Stomach (tissue), 9 donors: ENCODE data around the gene ITIH3. TPM values are rescaled to one million over a fixed set of nuclear protein-coding genes. Genes with fewer than 3 reads are reported as not detected.

Experiments
- DNase-seq, 2 donors: peaks; one replicate each; pipeline versions ENCODE4 v3.0.0 to v3.0.0-alpha.2; 2013 to 2019
- H3K27ac ChIP-seq, 5 donors: fragments of 200-600 bp in 4 of 5; sonication (generic) in 4 of 5; one replicate each; pipeline ENCODE4 v1.5.1; 2013 to 2019; ENCODE audit warnings: mild to moderate bottlenecking in 1 of 5, moderate library complexity in 1 of 5
- H3K27me3 ChIP-seq, 3 donors: fragments of 200-600 bp; sonication (generic); one replicate each; pipeline ENCODE4 v1.5.1; 2017 to 2019; ENCODE audit warnings: mixed run types in 1 of 3
- H3K36me3 ChIP-seq, 4 donors: fragments of 200-600 bp; sonication (generic); 1 replicate in 3 of 4; 2 replicates in 1 of 4; pipeline ENCODE4 v1.5.1; 2016 to 2019
- H3K4me1 ChIP-seq, 4 donors: fragments of 200-600 bp; sonication (generic); one replicate each; pipeline ENCODE4 v1.5.1; 2016 to 2019
- H3K4me3 ChIP-seq, 4 donors: fragments of 200-600 bp; sonication (generic) in 3 of 4; one replicate each; pipeline ENCODE4 v1.5.1; 2016 to 2019; ENCODE audit warnings: mild to moderate bottlenecking in 1 of 4
- H3K9me3 ChIP-seq, 4 donors: fragments of 200-600 bp; sonication (generic); one replicate each; pipeline ENCODE4 v1.5.1; 2016 to 2019
- CTCF ChIP-seq, 7 experiments: fragments of 450-650 bp in 4 of 7; fragments of 200-600 bp in 3 of 7; sonication (generic) in 3 of 7; IDR thresholded peaks; one replicate each; pipeline ENCODE4 v1.5.1; 2016 to 2019; ENCODE audit warnings: antibody characterized with exemption in 7 of 7, control low read depth in 2 of 7, mild to moderate bottlenecking in 1 of 7
- EP300 ChIP-seq: sonication (generic); formaldehyde crosslinking; IDR thresholded peaks from one replicate; pipeline ENCODE4 v1.6.1; 2017; ENCODE audit warnings: antibody characterized with exemption
- POLR2A ChIP-seq, 4 donors: fragments of 450-650 bp; IDR thresholded peaks; one replicate each; pipeline ENCODE4 v1.6.1; 2016; ENCODE audit warnings: antibody characterized with exemption in 4 of 4, control low read depth in 2 of 4, mild to moderate bottlenecking in 1 of 4, moderate library complexity in 1 of 4
- POLR2AphosphoS5 ChIP-seq, 3 donors: sonication (generic); formaldehyde crosslinking; IDR thresholded peaks; one replicate each; pipeline ENCODE4 v1.6.1; 2016; ENCODE audit warnings: antibody characterized with exemption in 3 of 3
- WGBS, 5 donors: extraction: QIAGEN DNeasy Blood & Tissue Kit in 3 of 5; methylation state at CpG; one replicate each; pipeline versions ENCODE4 v1.1.5 to v1.1.7; 2013 to 2018; 5-methylcytosine and 5-hydroxymethylcytosine counted together
- intact Hi-C: fragments of 100-400 bp; cut with DNase I; formaldehyde crosslinking; loops from one replicate; pipeline ENCODE4 v1.15.1; 2023; ENCODE audit warnings: low total_unique reads
- polyA plus RNA-seq, 3 donors: library from polyadenylated mRNA; stranded (reverse); fragments of 200-250 nt; gene quantifications; one replicate each; pipeline ENCODE4 v1.2.3, GENCODE V29; 2013
- total RNA-seq, 5 donors: library from RNA; depleted of rRNA; stranded (reverse); fragments of >200 nt; gene quantifications; one replicate each; pipeline versions ENCODE4 v1.1.0 to v1.2.3, GENCODE V29; 2014 to 2016
- donor health status: healthy with polysubstance abuse.
- donor health status: Bipolar disorder and iron deficiency.
- donor health status: healthy.

Gene ITIH3
- total and polyA plus RNA-seq, 8 donors = 0.19 to 210 (median 6.4) TPM; not detected in 2

- H3K36me3 ChIP-seq = peaks cover 14 to 81% (median 68%) of the 10 kb centered on the region in 4 donors
- H3K9me3 ChIP-seq = no peaks in the 10 kb centered on the region
- no peak overlapping the region for H3K27ac ChIP-seq
- WGBS, 5 donors = 86 to 88% (median 88%) methylated on average over 23 of the region's 23 CpGs
- no peak for TF ChIP-seq EP300
- TF ChIP-seq POLR2A (IDR thresholded peaks at IDR 0.05) = no peak
- TF ChIP-seq POLR2AphosphoS5 (IDR thresholded peaks at IDR 0.05) = no peak
- no peak for TF ChIP-seq CTCF (IDR thresholded peaks at IDR 0.05)
- peaks cover 13 to 38% (median 31%) of the 10 kb centered on the region in 4 donors for H3K4me1 ChIP-seq
- DNase-seq = no peak
- H3K27me3 ChIP-seq = no peaks in the 10 kb centered on the region
- intact Hi-C loops = no loop called here
- no peak overlapping the region for H3K4me3 ChIP-seq
Observed at GRCh38 chr3:52839892-52840545, 45.4 kb downstream of the ITIH3 start.

GRCh38 chr3:52841211-52841980 lies 46.8 kb downstream of the ITIH3 start:
- Histone ChIP-seq H3K4me1 (peaks cover 26 to 51% (median 35%) of the 10 kb centered on the region in 4 donors), H3K36me3 (peaks cover 6 to 67% (median 56%) of the 10 kb centered on the region in 4 donors), H3K9me3 (no peaks in the 10 kb centered on the region), H3K4me3 (no peak overlapping the region), H3K27me3 (no peaks in the 10 kb centered on the region), H3K27ac (no peak overlapping the region)
- TF ChIP-seq POLR2A (IDR thresholded peaks at IDR 0.05) (no peak), EP300 (no peak), CTCF (IDR thresholded peaks at IDR 0.05) (no peak), POLR2AphosphoS5 (IDR thresholded peaks at IDR 0.05) (no peak)
- intact Hi-C loops = no loop called here
- no peak for DNase-seq
- WGBS, 5 donors = 88 to 96% (median 95%) methylated on average over 9 to 12 of the region's 12 CpGs

GRCh38 chr3:52841981-52842340 lies 47.4 kb downstream of the ITIH3 start:
- Histone ChIP-seq H3K36me3 (peaks cover 5 to 65% (median 57%) of the 10 kb centered on the region in 4 donors), H3K27me3 (no peaks in the 10 kb centered on the region), H3K27ac (no peak overlapping the region), H3K4me1 (peaks cover 27 to 56% (median 38%) of the 10 kb centered on the region in 4 donors), H3K4me3 (no peak overlapping the region), H3K9me3 (no peaks in the 10 kb centered on the region)
- intact Hi-C loops = no loop called here
- no peak for TF ChIP-seq POLR2A (IDR thresholded peaks at IDR 0.05)
- no peak for TF ChIP-seq POLR2AphosphoS5 (IDR thresholded peaks at IDR 0.05)
- TF ChIP-seq CTCF (IDR thresholded peaks at IDR 0.05) = no peak
- WGBS, 5 donors = 75 to 87% (median 83%) methylated on average over 12 of the region's 12 CpGs
- no peak for DNase-seq

- 73 to 79% (median 77%) methylated on average over 6 to 7 of the region's 7 CpGs for WGBS, 5 donors
- Histone ChIP-seq H3K27ac (peak overlapping the region in 1 of 5 donors; percentile 76), H3K36me3 (peaks cover 5 to 65% (median 59%) of the 10 kb centered on the region in 4 donors), H3K4me3 (no peak overlapping the region), H3K4me1 (peaks cover 27 to 56% (median 38%) of the 10 kb centered on the region in 4 donors), H3K27me3 (no peaks in the 10 kb centered on the region), H3K9me3 (no peaks in the 10 kb centered on the region)
- DNase-seq = no peak
- TF ChIP-seq CTCF (IDR thresholded peaks at IDR 0.05) (no peak), POLR2A (IDR thresholded peaks at IDR 0.05) (no peak), POLR2AphosphoS5 (IDR thresholded peaks at IDR 0.05) (no peak), EP300 (no peak)
- intact Hi-C loops = no loop called here
Observed at GRCh38 chr3:52842424-52842823, 47.8 kb downstream of the ITIH3 start.
